ENCODE measurements around the gene ELANE. TPM values are rescaled to one million over a fixed set of nuclear protein-coding genes. Genes with fewer than 3 reads are reported as not detected.
A peak's percentile ranks its signal among the peaks of the same experiment; 100 is the strongest.

ELANE gene
- total RNA-seq, 2 donors from 2014 or later = 1.4 TPM; not detected in 1

- no peak for DNase-seq (ENCODE audit: low spot score)
- H3K4me3 ChIP-seq = no peak overlapping the region
- H3K27ac ChIP-seq = no peak overlapping the region
- peaks cover 12 to 23% of the 10 kb centered on the region in 2 donors for H3K36me3 ChIP-seq
- no peaks in the 10 kb centered on the region for H3K4me1 ChIP-seq (replicated peaks)
- 86% methylated on average over 36 of the region's 37 CpGs for whole genome bisulfite sequencing
- no peaks in the 10 kb centered on the region for H3K9me3 ChIP-seq
- intact Hi-C loops (cut with DNase I) = no loop called here
- no peaks in the 10 kb centered on the region for H3K27me3 ChIP-seq (replicated peaks; ENCODE audit: insufficient read depth)
- TF ChIP-seq POLR2A (IDR thresholded peaks at IDR 0.05) (no peak), CTCF (IDR thresholded peaks at IDR 0.05) (no peak), POLR2AphosphoS5 (IDR thresholded peaks at IDR 0.05) (no peak)
These were observed 27.8 kb downstream of the ELANE start for GRCh38 chr19:879711-880438.

GRCh38 chr19:881385-882071 is 29.4 kb downstream of the ELANE start:
- no peak for DNase-seq (ENCODE audit: low spot score)
- no peak overlapping the region for H3K4me3 ChIP-seq
- no peak overlapping the region for H3K27ac ChIP-seq
- no peaks in the 10 kb centered on the region for H3K9me3 ChIP-seq
- no peak for TF ChIP-seq POLR2AphosphoS5 (IDR thresholded peaks at IDR 0.05)
- H3K4me1 ChIP-seq (replicated peaks) = no peaks in the 10 kb centered on the region
- intact Hi-C loops (cut with DNase I) = no loop called here
- peaks cover 10 to 32% of the 10 kb centered on the region in 2 donors for H3K36me3 ChIP-seq
- no peaks in the 10 kb centered on the region for H3K27me3 ChIP-seq (replicated peaks; ENCODE audit: insufficient read depth)
- 96% methylated on average over 32 of the region's 34 CpGs for WGBS

- peaks cover 10 to 32% of the 10 kb centered on the region in 2 donors for H3K36me3 ChIP-seq
These were observed 30.9 kb downstream of the ELANE start for GRCh38 chr19:882871-883497.

GRCh38 chr19:883661-884211 is 31.6 kb downstream of the ELANE start:
- intact Hi-C loops (cut with DNase I) = no loop called here
- Histone ChIP-seq H3K4me1 (replicated peaks) (no peaks in the 10 kb centered on the region), H3K4me3 (no peak overlapping the region), H3K36me3 (peaks cover 10 to 32% of the 10 kb centered on the region in 2 donors), H3K27ac (no peak overlapping the region), H3K9me3 (no peaks in the 10 kb centered on the region), H3K27me3 (replicated peaks; ENCODE audit: insufficient read depth) (no peaks in the 10 kb centered on the region)
- TF ChIP-seq POLR2A (IDR thresholded peaks at IDR 0.05) (no peak), CTCF (IDR thresholded peaks at IDR 0.05) (peak in 1 of 4 experiments; percentile 35)
- DNase-seq (ENCODE audit: low spot score) = no peak
- WGBS = 86% methylated on average over 19 of the region's 22 CpGs

More at GRCh38 chr19:882871-883497, 30.9 kb downstream of the ELANE start:
- Histone ChIP-seq H3K27me3 (replicated peaks; ENCODE audit: insufficient read depth) (no peaks in the 10 kb centered on the region), H3K4me1 (replicated peaks) (no peaks in the 10 kb centered on the region), H3K4me3 (no peak overlapping the region), H3K9me3 (no peaks in the 10 kb centered on the region), H3K27ac (no peak overlapping the region)
- DNase-seq (ENCODE audit: low spot score) = no peak
- WGBS = 93% methylated on average over 30 of the region's 30 CpGs
- TF ChIP-seq POLR2A (IDR thresholded peaks at IDR 0.05) (no peak), POLR2AphosphoS5 (IDR thresholded peaks at IDR 0.05) (no peak), CTCF (IDR thresholded peaks at IDR 0.05) (no peak)
- intact Hi-C loops (cut with DNase I) = no loop called here

Data from prostate gland (tissue), 2 donors.